HUES48 (cell line): ENCODE data around the gene MAPK1IP1L.
"Not testable (repeated sequence)": the region's sequence is repeated elsewhere in the genome, so short reads cannot be mapped to it uniquely, and the experiment has no call there.

Experiments used
- H3K27ac ChIP-seq: one replicate; pipeline ENCODE4 v1.7.0; 2013; ENCODE audit warnings: low read depth, low read length, inconsistent platforms
- H3K27me3 ChIP-seq: 2 replicates; pipeline ENCODE4 v1.6.1; 2013; ENCODE audit warnings: mild to moderate bottlenecking, low read length; ENCODE audit not compliant: control insufficient read depth, insufficient read depth
- H3K36me3 ChIP-seq: 2 replicates; pipeline ENCODE4 v1.6.1; 2013; ENCODE audit warnings: low read length; ENCODE audit not compliant: control insufficient read depth, insufficient read depth
- H3K4me1 ChIP-seq: 2 replicates; pipeline ENCODE4 v1.6.1; 2013; ENCODE audit warnings: mild to moderate bottlenecking, low read length; ENCODE audit not compliant: control insufficient read depth, insufficient read depth
- H3K4me3 ChIP-seq: 2 replicates; pipeline ENCODE4 v1.5.1; 2013; ENCODE audit warnings: mild to moderate bottlenecking, low read depth, low read length
- H3K9ac ChIP-seq: 2 replicates; pipeline ENCODE4 v1.6.1; 2013; ENCODE audit warnings: mild to moderate bottlenecking, low read depth, low read length, moderate library complexity
- H3K9me3 ChIP-seq: 2 replicates; pipeline ENCODE4 v1.6.1; 2013; ENCODE audit warnings: low read length; ENCODE audit not compliant: control insufficient read depth, insufficient read depth

The MAPK1IP1L gene

GRCh38 chr14:55075628-55076175 lies 24.3 kb downstream of the MAPK1IP1L start:
- no peaks in the 10 kb centered on the region for H3K27me3 ChIP-seq
- no peaks in the 10 kb centered on the region for H3K36me3 ChIP-seq
- H3K9ac ChIP-seq = no peak overlapping the region
- H3K27ac ChIP-seq = no peak overlapping the region
- H3K4me3 ChIP-seq = no peak overlapping the region
- H3K4me1 ChIP-seq = 0 out of 2 replicates have a peak, but pooled peaks cover 5% of the 10 kb centered on the region
- H3K9me3 ChIP-seq = no peaks in the 10 kb centered on the region

GRCh38 chr14:55077170-55078151 lies 26.0 kb downstream of the MAPK1IP1L start:
- Histone ChIP-seq H3K4me3 (no peak overlapping the region), H3K9ac (no peak overlapping the region), H3K4me1 (no peaks in the 10 kb centered on the region), H3K9me3 (no peaks in the 10 kb centered on the region), H3K27ac (peak overlapping the region; percentile 13), H3K27me3 (no peaks in the 10 kb centered on the region), H3K36me3 (no peaks in the 10 kb centered on the region)

- H3K4me1 ChIP-seq, H3K4me3 ChIP-seq, H3K27me3 ChIP-seq, H3K9ac ChIP-seq, H3K9me3 ChIP-seq, H3K36me3 ChIP-seq, H3K27ac ChIP-seq: not testable (repeated sequence)
Measured at GRCh38 chr14:55079961-55080360, 28.5 kb downstream of the MAPK1IP1L start.

GRCh38 chr14:55084401-55085059 lies 33.1 kb downstream of the MAPK1IP1L start:
- Histone ChIP-seq H3K27me3 (no peaks in the 10 kb centered on the region), H3K27ac (no peak overlapping the region), H3K4me3 (no peak overlapping the region), H3K9me3 (no peaks in the 10 kb centered on the region), H3K4me1 (no peaks in the 10 kb centered on the region), H3K9ac (no peak overlapping the region), H3K36me3 (no peaks in the 10 kb centered on the region)

GRCh38 chr14:55085060-55085660 lies 33.7 kb downstream of the MAPK1IP1L start:
- H3K36me3 ChIP-seq = no peaks in the 10 kb centered on the region
- H3K4me1 ChIP-seq = no peaks in the 10 kb centered on the region
- H3K9ac ChIP-seq = no peak overlapping the region
- H3K27ac ChIP-seq = no peak overlapping the region
- H3K4me3 ChIP-seq = no peak overlapping the region
- no peaks in the 10 kb centered on the region for H3K27me3 ChIP-seq
- no peaks in the 10 kb centered on the region for H3K9me3 ChIP-seq

GRCh38 chr14:55086938-55087337 lies 35.5 kb downstream of the MAPK1IP1L start:
- Histone ChIP-seq H3K27me3 (no peaks in the 10 kb centered on the region), H3K4me3 (no peak overlapping the region), H3K27ac (no peak overlapping the region), H3K9me3 (no peaks in the 10 kb centered on the region), H3K36me3 (no peaks in the 10 kb centered on the region), H3K9ac (no peak overlapping the region), H3K4me1 (no peaks in the 10 kb centered on the region)

GRCh38 chr14:55088356-55088755 lies 36.9 kb downstream of the MAPK1IP1L start:
- H3K4me1 ChIP-seq = no peaks in the 10 kb centered on the region
- H3K27ac ChIP-seq = no peak overlapping the region
- no peaks in the 10 kb centered on the region for H3K9me3 ChIP-seq
- H3K27me3 ChIP-seq = no peaks in the 10 kb centered on the region
- H3K4me3 ChIP-seq = no peak overlapping the region
- H3K9ac ChIP-seq = no peak overlapping the region
- H3K36me3 ChIP-seq = no peaks in the 10 kb centered on the region

- no peak overlapping the region for H3K4me3 ChIP-seq
- 0 out of 2 replicates have a peak, but pooled peaks cover 3% of the 10 kb centered on the region for H3K4me1 ChIP-seq
- no peak overlapping the region for H3K9ac ChIP-seq
- H3K36me3 ChIP-seq = no peaks in the 10 kb centered on the region
- no peaks in the 10 kb centered on the region for H3K27me3 ChIP-seq
- no peak overlapping the region for H3K27ac ChIP-seq
- no peaks in the 10 kb centered on the region for H3K9me3 ChIP-seq
Measured at GRCh38 chr14:55092341-55092740, 40.9 kb downstream of the MAPK1IP1L start.

- Histone ChIP-seq H3K27me3 (no peaks in the 10 kb centered on the region), H3K27ac (no peak overlapping the region), H3K9ac (no peak overlapping the region), H3K4me1 (0 out of 2 replicates have a peak, but pooled peaks cover 3% of the 10 kb centered on the region), H3K9me3 (no peaks in the 10 kb centered on the region), H3K4me3 (no peak overlapping the region), H3K36me3 (no peaks in the 10 kb centered on the region)
Measured at GRCh38 chr14:55094292-55095157, 43.1 kb downstream of the MAPK1IP1L start.

- Histone ChIP-seq H3K4me3 (no peak overlapping the region), H3K36me3 (no peaks in the 10 kb centered on the region), H3K4me1 (peaks cover 15% of the 10 kb centered on the region), H3K9me3 (no peaks in the 10 kb centered on the region), H3K9ac (no peak overlapping the region), H3K27ac (no peak overlapping the region), H3K27me3 (no peaks in the 10 kb centered on the region)
Measured at GRCh38 chr14:55097881-55098560, 46.6 kb downstream of the MAPK1IP1L start.
